CD4-positive, alpha-beta T cell treated with Interleukin-10 for 1 hour (primary cell): ENCODE results near the gene GABBR1.
A peak's percentile ranks its signal among the peaks of the same experiment; 100 is the strongest.

Source experiments
- DNase-seq: peaks from one replicate; pipeline ENCODE4 v3.0.0-alpha.2; 2020

Gene GABBR1

DNA sequence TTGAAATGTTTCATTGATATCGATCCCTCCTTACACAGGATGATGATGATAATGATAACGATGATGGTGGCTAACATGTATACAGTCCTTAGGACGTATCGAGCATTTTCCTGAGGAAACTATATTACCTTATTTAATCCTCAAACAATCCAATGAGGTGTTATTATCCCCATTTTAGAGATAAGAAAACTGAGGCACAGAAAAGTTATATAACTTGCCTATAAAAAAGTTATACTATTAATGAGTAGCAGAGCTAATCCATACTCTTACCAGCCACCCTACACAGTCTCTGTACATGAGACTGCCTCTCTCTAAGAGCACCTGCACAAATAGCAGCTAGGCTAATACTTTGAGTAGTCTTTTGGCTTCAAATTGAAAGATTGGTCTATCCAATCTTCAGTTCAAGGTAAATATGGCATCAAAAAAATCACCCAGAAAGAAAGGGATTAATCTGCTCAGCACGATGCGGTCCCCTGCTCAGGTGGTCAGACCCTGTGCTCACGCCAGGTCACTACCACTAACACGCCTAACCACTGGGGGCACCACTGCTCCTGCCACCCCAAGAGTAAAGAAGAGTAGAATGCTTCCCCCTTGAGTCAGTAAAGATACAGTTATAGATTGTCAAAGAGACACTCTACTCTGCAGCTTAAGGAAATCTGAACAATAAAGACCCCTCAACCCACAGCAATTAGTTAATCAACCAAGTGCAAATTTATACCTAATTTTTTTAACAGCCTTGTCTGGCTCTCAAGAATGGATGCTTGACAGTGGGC is 15.0 kb downstream of the GABBR1 start:
- no peak for DNase-seq

DNA sequence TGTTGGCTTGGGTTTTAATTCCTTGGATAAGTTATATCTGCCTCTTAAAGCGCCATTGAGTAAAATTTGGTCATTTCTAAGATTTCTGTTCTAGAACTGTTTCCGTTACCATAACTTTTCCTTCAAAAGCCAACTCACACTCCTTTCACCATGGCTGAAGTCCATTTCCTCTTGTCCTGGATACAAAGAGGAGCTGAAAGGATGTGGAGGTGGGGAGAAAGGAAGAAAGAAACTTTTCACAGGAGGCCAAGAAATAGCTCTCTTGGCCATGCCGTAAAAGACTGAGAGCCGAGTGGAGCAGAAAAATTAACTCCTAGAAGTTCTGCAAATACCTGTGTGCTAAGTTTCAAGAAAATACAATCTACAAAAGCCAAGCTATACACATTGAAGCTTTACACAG is 21.6 kb downstream of the GABBR1 start:
- no peak for DNase-seq

DNA sequence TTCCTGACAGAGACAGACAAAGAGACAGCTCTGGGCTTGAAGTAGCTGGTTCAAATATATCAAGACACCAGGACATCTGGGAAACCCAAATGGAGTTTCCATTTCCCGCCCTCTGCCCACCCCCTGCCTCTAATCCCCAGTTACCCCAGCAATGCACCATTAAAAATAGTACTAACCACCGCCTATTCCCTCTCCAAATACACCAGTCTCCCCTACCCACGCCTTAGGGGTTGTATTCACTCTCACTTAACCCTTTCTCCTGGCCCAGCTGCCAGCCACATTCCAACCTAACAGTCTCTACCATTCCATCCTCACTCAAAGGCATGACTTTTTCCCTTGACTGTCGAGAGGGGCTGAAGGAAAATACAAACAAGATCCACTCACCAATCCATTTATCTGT is 22.4 kb downstream of the GABBR1 start:
- no peak for DNase-seq

- no peak for DNase-seq
Observed at GRCh38 chr6:29608131-29608530, 24.9 kb downstream of the GABBR1 start.

GRCh38 chr6:29603930-29604329 is 29.1 kb downstream of the GABBR1 start:
- DNase-seq: no peak

DNA sequence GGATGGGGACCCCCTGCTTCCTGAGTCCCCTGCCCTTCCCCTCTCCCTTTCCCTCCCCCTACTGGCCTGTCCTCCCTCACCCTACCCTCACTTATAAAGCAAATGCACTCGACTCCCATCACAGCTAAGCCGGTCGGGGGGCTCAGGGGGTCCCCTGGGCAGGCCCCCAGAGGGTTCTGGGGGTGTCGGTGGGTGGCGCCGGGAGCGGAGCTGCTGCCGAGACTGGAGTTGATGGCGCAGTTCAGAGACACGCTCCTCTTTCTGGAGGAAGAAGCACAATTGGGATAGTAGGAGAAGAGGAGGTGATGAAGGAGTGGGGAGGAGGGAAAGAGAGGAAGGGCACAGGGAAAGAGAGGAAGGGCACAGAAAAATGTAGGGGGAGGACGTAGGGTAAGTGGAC is 29.5 kb downstream of the GABBR1 start:
- DNase-seq: no peak

GRCh38 chr6:29602564-29603361 is 30.2 kb downstream of the GABBR1 start:
- no peak for DNase-seq

DNA sequence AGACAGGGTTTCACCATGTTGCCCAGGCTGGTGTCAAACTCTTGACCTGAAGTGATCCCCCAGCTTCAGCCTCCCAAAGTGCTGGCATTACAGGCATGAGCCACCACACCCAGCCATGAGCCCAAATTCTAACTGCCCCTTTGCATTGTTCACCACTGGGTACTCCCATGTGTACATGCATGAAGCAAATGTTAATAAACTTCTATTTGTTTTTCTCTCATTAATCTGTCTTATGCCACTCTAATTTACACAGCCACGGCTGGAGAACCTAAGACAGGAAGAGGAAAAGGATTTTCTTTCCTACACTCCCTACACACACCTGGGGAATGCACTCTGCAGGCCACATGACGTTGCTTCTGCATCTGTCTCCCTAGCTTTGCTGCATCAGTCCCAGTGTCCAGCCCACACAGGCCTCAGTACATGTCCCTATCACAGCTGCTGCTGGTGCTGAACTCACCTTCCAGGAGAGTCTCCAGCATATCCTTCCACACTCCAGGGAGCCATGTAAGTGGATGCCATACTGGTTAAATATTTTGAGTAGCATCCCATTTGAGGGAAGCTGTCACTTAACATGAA is 34.7 kb downstream of the GABBR1 start:
- no peak for DNase-seq

DNA sequence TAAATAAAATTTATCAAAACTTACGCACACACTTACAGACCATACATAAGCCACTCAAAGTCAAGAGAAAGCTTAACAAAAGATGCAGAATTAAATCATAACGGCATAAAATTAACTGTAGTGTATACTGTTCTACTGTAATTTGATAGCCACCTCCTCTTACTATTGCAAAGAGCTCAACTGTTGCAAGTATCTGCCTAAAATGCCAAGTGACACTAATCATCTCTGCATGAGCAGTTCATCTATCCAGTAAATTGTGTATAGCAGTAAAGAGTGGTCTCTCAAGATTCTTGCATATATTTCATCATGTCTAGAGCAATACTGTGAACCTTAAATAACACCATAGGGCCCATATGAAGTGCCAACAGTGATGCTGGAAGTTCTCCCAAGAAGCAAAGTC is 35.8 kb downstream of the GABBR1 start:
- no peak for DNase-seq

- DNase-seq: no peak
Observed at GRCh38 chr6:29596381-29596900, 36.5 kb downstream of the GABBR1 start.

- no peak for DNase-seq
Observed at GRCh38 chr6:29593199-29593855, 39.7 kb downstream of the GABBR1 start.

DNA sequence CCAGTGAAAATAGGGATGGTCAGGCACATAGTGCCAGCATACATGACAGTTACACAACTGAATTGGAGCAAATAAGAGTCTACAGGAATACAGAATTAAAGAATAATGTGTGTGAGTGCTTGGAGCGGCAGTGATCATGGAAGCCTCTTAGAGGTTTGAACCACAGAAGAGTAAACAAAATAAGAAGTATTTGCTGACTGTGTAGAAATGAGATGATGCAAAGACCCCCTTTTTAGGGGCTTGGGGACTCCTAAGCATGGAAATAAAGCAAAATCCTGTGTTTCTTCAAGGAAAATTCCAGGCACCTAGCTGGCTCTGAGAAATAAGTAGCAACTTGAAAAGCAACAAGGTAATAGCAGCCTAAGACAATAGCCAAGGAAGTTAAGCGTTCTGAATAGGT is 41.3 kb downstream of the GABBR1 start:
- DNase-seq: no peak

DNA sequence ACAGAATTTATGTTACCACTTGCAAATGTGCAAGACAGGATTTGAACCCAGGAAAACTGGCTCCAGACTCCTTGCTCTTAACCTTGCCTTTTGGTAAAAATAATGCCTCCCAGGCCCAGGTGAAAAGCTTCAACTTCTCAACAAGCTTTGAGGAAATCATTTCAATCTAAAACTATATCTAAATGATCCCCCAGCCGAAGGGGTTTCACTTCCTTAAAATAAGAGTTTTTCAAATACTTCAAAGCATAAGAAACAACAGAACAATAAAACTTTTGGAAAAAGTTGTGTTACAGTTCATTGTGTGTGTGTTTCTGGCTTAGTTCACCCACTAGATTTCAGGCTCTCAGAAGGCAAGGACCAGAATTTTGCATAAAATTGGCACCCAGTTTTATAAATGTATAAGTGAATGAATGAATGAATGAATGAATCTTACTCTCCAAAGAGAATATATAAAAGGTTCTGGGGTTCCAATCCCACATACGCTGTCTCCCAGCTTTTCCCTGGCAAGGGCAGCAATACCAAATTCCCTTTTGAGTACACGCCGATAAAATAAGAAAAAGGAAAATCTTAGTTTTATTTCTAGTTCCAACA is 42.7 kb downstream of the GABBR1 start:
- no peak for DNase-seq

DNA sequence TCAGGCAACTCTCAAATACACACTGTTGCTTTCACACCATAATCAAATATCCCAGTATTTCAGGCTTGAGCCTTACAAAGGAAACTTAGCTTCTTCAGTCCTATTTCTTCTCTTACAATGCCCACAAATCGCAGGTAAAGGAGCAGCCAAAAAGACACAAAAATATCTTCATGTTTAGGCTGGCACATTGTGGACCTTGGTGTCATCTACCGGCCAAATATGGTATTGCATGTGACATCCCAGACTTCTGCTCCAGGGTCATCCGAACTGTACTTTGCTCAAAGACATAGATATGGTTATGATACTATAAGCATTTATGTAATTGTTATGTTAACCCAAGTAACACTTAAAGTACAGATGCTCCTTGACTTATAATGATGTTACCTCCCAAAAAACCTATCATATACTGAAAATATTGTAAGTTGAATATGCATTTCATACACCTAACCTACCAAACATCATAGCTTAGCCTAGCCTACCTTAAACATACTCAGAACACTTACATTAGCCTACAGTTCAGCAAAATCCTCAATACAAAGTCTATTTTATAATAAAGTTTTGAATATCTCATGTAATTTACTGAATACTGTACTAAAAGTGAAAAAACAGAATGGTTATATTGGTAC is 43.4 kb downstream of the GABBR1 start:
- DNase-seq: peak; percentile 67

DNA sequence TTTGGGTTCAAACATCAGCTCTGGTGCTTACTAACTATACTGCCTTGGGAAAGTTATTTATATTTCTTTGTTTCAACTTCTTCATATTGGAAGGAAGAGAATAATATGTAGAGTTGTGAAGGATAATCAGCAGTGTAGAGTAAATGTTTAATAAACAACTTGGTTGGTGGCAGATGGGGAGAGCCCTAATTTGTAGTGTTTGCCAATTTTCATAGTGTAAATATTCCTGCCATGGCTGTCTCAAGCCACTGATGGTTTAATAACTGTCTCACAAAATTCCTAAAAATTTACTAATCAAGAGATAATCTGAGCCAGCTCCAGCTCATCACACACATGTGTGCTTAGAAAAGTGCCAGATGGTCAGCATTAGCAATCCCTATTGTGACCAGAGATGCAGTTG is 48.2 kb downstream of the GABBR1 start, which contains the start of gene OR2H2:
OR2H2 (plus strand) TSS at position 301 of the 400 bp plus-strand sequence. CDS start 2,824 bp downstream, outside the sequence.
- no peak for DNase-seq

GRCh38 chr6:29577544-29577943 is 55.4 kb downstream of the GABBR1 start:
- DNase-seq: no peak

DNA sequence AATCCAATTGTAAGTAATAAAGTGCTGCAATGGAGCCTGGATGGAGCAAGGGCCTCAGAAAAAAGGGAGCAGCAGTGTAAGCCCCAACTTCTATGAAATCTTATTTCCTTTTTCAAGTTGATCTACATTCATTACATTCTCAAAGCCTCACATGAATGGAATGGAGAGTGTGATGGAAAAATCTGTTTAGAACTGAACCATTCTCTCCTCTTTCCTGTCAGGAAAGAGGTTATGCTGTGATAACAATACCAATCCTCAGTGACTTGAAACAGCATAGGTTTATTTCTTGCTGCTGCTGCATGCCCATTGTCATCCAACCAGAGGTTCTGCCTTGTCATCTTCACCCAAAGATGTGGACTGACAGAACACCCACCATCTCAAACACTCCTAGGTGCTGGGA is 56.9 kb downstream of the GABBR1 start:
- no peak for DNase-seq

- DNase-seq: no peak
Observed at GRCh38 chr6:29567991-29568390, 65.0 kb downstream of the GABBR1 start.

DNA sequence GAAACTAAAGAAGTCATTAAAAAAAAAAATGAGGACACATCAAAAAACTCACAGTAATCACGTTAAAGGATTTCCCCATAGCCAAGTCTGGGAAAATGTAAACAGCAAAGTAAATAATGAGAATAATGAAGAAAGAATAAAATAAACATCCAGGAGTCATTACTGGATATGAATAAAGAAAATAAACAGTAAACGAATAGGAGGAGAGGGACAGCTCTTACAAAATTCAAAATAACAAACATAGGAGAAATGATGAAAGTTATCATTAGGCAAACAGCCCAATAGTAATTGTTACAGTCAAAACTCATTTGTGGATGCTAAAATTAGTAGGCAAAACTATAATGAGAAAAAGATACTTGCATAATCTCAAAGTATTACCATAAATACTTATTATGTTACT is 65.4 kb downstream of the GABBR1 start:
- no peak for DNase-seq

DNA sequence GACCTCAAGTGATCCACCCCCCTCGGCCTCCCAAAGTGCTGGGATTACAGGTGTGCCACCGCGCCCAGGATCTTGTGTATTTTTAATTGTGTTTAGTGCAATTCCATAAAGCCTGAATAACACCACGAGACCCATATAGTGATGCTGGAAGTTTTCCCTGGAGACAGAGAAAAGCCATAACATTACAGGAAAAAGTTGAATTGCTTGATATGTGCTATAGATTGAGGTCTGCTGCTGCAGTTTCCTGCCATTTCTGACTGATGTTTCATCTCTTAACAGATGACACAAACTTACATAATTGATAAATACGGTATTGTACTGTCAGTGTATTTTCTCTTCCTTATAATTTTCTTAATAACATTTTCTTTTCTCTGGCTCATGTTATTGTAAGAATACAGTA is 66.1 kb downstream of the GABBR1 start:
- DNase-seq: no peak

GRCh38 chr6:29564875-29565274 is 68.1 kb downstream of the GABBR1 start:
- no peak for DNase-seq

GRCh38 chr6:29563435-29563965 is 69.5 kb downstream of the GABBR1 start:
- no peak for DNase-seq
